Keratinocyte (primary cell): ENCODE results near the gene RAB3A.

ENCODE experiments used
- EZH2 ChIP-seq: IDR thresholded peaks from one replicate; pipeline ENCODE4 v1.6.1; 2012; ENCODE audit warnings: inconsistent platforms, mild to moderate bottlenecking, low read length, moderate library complexity
- TF ChIP-seq, protein P1 (sequence below), 3 experiments: IDR thresholded peaks in 1 of 3; conservative IDR thresholded peaks in 1 of 3; optimal IDR thresholded peaks in 1 of 3; 2 replicates in 2 of 3; 3 replicates in 1 of 3; pipeline versions ENCODE3 to v1.5.1; 2011; ENCODE audit warnings: low read length in 3 of 3, mild to moderate bottlenecking in 3 of 3, moderate library complexity in 2 of 3, control low read depth in 1 of 3, inconsistent platforms in 1 of 3; ENCODE audit not compliant: insufficient read depth in 2 of 3; ENCODE audit errors: extremely low read depth in 1 of 3

- TF ChIP-seq, protein P1, sequence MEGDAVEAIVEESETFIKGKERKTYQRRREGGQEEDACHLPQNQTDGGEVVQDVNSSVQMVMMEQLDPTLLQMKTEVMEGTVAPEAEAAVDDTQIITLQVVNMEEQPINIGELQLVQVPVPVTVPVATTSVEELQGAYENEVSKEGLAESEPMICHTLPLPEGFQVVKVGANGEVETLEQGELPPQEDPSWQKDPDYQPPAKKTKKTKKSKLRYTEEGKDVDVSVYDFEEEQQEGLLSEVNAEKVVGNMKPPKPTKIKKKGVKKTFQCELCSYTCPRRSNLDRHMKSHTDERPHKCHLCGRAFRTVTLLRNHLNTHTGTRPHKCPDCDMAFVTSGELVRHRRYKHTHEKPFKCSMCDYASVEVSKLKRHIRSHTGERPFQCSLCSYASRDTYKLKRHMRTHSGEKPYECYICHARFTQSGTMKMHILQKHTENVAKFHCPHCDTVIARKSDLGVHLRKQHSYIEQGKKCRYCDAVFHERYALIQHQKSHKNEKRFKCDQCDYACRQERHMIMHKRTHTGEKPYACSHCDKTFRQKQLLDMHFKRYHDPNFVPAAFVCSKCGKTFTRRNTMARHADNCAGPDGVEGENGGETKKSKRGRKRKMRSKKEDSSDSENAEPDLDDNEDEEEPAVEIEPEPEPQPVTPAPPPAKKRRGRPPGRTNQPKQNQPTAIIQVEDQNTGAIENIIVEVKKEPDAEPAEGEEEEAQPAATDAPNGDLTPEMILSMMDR (optimal IDR thresholded peaks at IDR 0.05 in 1 of 3, IDR thresholded peaks at IDR 0.05 in 1 of 3, conservative IDR thresholded peaks at IDR 0.05 in 1 of 3; ENCODE audit: extremely low read depth in 1 of 3, insufficient read depth in 2 of 3, low read length in 3 of 3): no peak
- no peak for TF ChIP-seq EZH2
Observed at GRCh38 chr19:18150776-18151624, 52.8 kb downstream of the RAB3A start.
